ENCODE results near the gene MYBPC2.

- TF ChIP-seq CTCF (IDR thresholded peaks at IDR 0.05), result no peak
- no peak for TF ChIP-seq POLR2A (IDR thresholded peaks at IDR 0.05)
Observed at GRCh38 chr19:50506700-50507099, 74.0 kb downstream of the MYBPC2 start.
